Effector memory CD8-positive, alpha-beta T cell (primary cell): Measurements from ENCODE around the gene UNC5CL.

Experiments used
- ATAC-seq: fragments of 150-1000 bp; cut with Tn5 transposase; replicated peaks from 2 replicates; pipeline ENCODE4 v1.10.0; 2021; ENCODE audit warnings: mild to moderate bottlenecking, moderate library complexity
- DNase-seq, 3 experiments: peaks; one replicate each; pipeline ENCODE4 v3.0.0; 2021
- H3K27ac Mint-ChIP-seq, 2 donors: one replicate each; pipeline ENCODE4 v1.8.0; 2022; ENCODE audit warnings: mild to moderate bottlenecking in 2 of 2, mixed read lengths in 2 of 2, moderate library complexity in 2 of 2
- H3K27me3 Mint-ChIP-seq, 2 donors: one replicate each; pipeline ENCODE4 v1.8.0; 2022; ENCODE audit warnings: mixed read lengths in 2 of 2
- H3K36me3 Mint-ChIP-seq: one replicate; pipeline ENCODE4 v1.8.0; 2022; ENCODE audit warnings: mild to moderate bottlenecking, moderate library complexity, mixed read lengths; ENCODE audit not compliant: insufficient read depth
- H3K4me1 Mint-ChIP-seq, 2 donors: one replicate each; pipeline ENCODE4 v1.8.0; 2022; ENCODE audit warnings: low read depth in 2 of 2, mixed read lengths in 2 of 2
- H3K4me3 Mint-ChIP-seq, 2 donors: one replicate each; pipeline ENCODE4 v1.8.0; 2022; ENCODE audit warnings: mild to moderate bottlenecking in 2 of 2, mixed read lengths in 2 of 2, moderate library complexity in 2 of 2
- H3K9me3 Mint-ChIP-seq, 2 donors: one replicate each; pipeline ENCODE4 v1.8.0; 2022; ENCODE audit warnings: mixed read lengths in 2 of 2
- total RNA-seq, 9 experiments: gene quantifications; one replicate each; lab custom pipeline; 2026; lab: John Stamatoyannopoulos, UW

UNC5CL gene, protein sequence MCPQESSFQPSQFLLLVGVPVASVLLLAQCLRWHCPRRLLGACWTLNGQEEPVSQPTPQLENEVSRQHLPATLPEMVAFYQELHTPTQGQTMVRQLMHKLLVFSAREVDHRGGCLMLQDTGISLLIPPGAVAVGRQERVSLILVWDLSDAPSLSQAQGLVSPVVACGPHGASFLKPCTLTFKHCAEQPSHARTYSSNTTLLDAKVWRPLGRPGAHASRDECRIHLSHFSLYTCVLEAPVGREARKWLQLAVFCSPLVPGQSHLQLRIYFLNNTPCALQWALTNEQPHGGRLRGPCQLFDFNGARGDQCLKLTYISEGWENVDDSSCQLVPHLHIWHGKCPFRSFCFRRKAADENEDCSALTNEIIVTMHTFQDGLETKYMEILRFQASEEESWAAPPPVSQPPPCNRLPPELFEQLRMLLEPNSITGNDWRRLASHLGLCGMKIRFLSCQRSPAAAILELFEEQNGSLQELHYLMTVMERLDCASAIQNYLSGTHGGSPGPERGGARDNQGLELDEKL
- total RNA-seq, result 1.9 to 14.5 (median 3.5) reads per million in 9 experiments

DNA sequence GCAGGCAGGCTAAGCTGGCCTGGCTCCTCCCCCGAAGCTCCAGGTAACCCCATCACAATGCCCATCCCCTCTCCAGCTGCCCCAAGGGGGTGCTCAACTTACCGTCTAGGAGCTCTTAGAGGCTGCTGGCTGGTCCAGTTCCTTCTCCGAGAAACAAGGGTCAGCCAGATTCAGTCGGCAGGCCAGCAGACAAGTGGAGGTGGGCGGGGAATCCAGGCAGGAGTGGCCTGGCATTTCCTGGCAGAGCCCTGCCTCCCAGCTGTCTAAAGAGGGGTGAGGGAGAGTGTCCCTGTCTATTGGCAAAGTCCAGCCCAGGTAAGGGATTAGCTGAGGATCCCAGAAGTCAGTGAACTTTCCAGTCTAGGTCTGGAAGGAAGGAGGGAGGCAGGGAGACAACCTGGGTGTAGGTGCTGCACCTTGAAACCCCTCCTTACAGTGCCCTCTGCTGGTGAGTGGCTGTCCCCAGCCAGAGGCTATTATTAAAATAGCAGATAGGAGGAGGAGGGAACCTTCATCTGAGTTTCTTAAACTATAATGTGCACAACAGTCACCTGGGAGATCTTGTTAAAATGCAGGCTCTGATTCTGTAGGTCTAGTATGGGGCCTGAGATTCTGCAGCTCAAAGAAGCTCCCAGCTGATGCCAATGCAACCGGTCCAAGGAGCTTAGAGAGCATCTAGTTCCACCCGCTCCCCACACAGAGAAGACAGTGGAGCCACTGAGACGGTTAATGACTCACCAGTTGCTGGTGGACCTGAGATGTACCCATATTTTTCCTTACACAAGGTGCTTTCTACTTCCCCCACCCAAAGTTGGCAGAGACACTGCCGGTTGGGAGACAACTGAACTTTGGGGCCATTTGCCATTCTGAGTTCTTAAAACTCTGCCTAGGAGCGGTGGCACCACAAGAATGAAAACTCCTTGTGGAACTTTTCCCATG is at the start of gene UNC5CL:
Gene UNC5CL (minus strand): TSS at position 162 of the 939 bp plus-strand sequence. CDS start 4,147 bp downstream, outside the sequence.
- no peaks in the 10 kb centered on the region for H3K27me3 Mint-ChIP-seq
- H3K4me3 Mint-ChIP-seq, result no peak within 1 kb of the TSS
- peak; percentile 33 to 45 (median 41) for DNase-seq
- no peaks in the 10 kb centered on the region for H3K9me3 Mint-ChIP-seq
- peaks cover 0 to 4% of the 10 kb centered on the region in 2 donors for H3K4me1 Mint-ChIP-seq
- ATAC-seq, result peak; percentile 54
- no peak within 1 kb of the TSS for H3K27ac Mint-ChIP-seq
- no peaks in the 10 kb centered on the region for H3K36me3 Mint-ChIP-seq

DNA sequence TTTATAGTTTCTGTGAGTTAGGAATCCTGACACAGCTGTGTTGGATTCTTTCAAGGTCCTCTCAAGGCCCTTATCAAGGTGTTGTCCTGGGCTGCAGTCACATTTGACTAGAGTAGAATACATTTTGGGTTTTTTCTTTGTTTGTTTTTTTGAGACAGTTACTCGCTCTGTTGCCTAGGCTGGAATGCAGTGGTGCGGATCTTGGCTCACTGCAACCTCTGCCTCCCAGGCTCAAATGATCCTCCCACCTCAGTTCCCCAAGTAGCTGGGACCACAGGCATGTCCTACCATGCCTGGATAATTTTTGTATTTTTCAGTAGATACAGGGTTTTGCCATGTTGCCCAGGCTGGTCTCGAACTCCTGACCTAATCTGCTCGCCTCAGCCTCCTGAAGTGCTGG is 49.4 kb upstream of the UNC5CL start:
- peaks cover 89% of the 10 kb centered on the region for H3K36me3 Mint-ChIP-seq
- no peaks in the 10 kb centered on the region for H3K27me3 Mint-ChIP-seq
- no peak overlapping the region for H3K4me3 Mint-ChIP-seq
- H3K27ac Mint-ChIP-seq, result no peak overlapping the region
- DNase-seq (no peak), ATAC-seq (no peak)
- H3K4me1 Mint-ChIP-seq, result peaks cover 4% of the 10 kb centered on the region in 2 donors
- H3K9me3 Mint-ChIP-seq, result no peaks in the 10 kb centered on the region

DNA sequence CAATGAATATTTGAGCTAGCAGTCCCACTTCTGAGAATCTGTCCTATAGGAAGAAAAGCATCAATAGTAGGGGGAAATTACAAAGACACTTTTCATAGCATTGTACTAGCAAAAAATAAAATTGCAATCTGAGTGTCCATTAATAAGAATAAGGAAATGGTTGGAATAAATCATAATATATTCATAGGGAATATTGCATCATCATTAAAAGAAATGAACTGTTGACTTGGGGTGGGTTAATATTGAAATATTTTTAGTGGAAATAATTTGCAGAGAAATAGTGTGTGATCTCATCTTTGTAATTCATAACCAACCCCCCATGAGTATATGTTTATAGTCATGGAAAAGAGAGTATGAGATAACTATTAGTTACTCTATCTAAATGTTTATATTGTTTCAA is 46.2 kb upstream of the UNC5CL start:
- Mint-ChIP-seq H3K4me1 (peaks cover 21 to 33% of the 10 kb centered on the region in 2 donors), H3K27me3 (no peaks in the 10 kb centered on the region), H3K4me3 (no peak overlapping the region), H3K9me3 (no peaks in the 10 kb centered on the region), H3K36me3 (peaks cover 73% of the 10 kb centered on the region), H3K27ac (no peak overlapping the region)
- no peak for DNase-seq
- no peak for ATAC-seq

DNA sequence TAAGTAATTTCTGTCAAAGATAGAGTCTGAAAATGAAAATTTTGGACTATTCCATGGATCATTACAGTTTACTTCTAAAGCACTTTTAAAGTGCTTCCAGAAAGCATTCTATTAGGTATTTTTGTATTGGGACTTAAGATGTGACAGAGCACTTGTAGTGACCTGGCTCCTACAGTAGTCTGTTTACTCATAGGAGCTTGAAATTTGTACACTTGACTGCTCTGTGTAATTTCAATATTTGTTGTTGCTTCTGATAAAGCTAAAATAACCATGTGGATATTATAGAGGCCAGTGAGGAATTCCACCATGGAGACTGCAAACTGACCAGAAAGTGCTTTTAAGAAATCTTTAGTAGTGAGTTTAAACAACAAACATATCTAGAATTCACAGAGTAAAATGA is 44.1 kb upstream of the UNC5CL start:
- Mint-ChIP-seq H3K4me1 (peaks cover 22 to 41% of the 10 kb centered on the region in 2 donors), H3K36me3 (peaks cover 66% of the 10 kb centered on the region), H3K9me3 (no peaks in the 10 kb centered on the region), H3K4me3 (no peak overlapping the region), H3K27me3 (no peaks in the 10 kb centered on the region), H3K27ac (peak overlapping the region in 1 of 2 donors; percentile 83)
- DNase-seq, result no peak
- no peak for ATAC-seq

DNA sequence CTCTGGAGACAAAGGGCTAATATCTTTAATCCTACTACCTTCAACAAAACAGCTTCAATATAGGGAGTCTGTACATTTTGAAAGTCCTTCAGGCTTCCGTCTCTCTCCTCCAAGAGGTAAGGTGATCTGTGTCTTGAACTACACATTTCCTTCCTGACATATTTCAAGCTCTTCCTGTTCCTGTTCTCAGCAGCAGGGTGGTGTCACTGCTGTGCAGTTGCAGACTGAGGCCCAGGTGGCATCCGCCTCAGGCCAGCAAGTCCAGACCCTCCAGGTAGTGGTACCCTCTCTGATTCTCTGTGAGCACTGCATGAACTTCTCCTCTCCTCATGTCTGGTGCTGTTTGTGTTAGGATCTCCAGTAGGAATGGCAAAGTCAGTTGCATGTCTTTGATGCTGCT is 41.6 kb upstream of the UNC5CL start:
- peaks cover 44% of the 10 kb centered on the region for H3K36me3 Mint-ChIP-seq
- DNase-seq (no peak), ATAC-seq (peak; percentile 86)
- H3K27me3 Mint-ChIP-seq, result no peaks in the 10 kb centered on the region
- H3K4me3 Mint-ChIP-seq, result peak overlapping the region; percentile 77
- H3K4me1 Mint-ChIP-seq, result peaks cover 25 to 43% of the 10 kb centered on the region in 2 donors
- no peaks in the 10 kb centered on the region for H3K9me3 Mint-ChIP-seq
- peak overlapping the region; percentile 75 to 88 for H3K27ac Mint-ChIP-seq

DNA sequence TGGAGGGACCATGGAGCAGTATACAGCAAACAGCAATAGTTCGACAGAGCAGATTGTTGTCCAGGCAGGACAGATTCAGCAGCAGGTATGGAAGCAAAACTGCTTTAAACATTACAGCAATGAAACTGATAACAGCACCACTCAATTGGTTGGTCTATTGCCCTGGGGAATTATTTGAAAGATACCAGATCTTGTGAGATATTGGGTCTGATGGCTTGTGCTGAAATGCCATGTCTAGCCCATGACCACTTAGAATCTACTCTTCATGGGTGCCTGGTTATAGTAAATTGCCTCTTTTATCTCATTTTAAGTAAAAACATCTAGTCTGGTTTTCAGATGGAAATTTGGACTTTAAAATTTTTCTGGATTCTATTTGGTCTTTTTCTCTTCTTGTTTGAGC is 40.1 kb upstream of the UNC5CL start:
- no peak for DNase-seq
- Mint-ChIP-seq H3K36me3 (peaks cover 33% of the 10 kb centered on the region), H3K4me1 (peaks cover 37 to 59% of the 10 kb centered on the region in 2 donors), H3K9me3 (no peaks in the 10 kb centered on the region), H3K27ac (peak overlapping the region in 1 of 2 donors; percentile 88), H3K4me3 (no peak overlapping the region), H3K27me3 (no peaks in the 10 kb centered on the region)
- no peak for ATAC-seq

DNA sequence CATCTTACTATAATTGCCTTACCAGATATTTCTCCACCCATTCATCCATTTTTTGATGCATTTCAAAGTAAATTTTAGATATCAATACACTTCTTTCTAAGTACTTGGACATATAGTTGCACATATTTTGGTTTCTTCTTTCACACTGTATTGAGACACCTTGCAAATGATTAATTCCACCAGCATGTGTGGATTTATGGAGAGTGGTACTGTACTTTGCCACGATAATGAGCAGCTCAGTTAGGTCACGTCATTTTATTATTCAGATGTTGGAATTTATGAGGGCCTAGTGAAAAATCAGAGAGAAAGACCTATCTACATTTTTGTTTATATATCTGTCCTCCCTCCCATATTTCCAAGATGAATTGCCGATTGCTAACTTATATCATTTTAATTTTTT is 39.1 kb upstream of the UNC5CL start:
- DNase-seq (no peak), ATAC-seq (no peak)
- H3K36me3 Mint-ChIP-seq, result peaks cover 33% of the 10 kb centered on the region
- no peaks in the 10 kb centered on the region for H3K27me3 Mint-ChIP-seq
- no peak overlapping the region for H3K4me3 Mint-ChIP-seq
- H3K27ac Mint-ChIP-seq, result peak overlapping the region in 1 of 2 donors; percentile 5
- H3K9me3 Mint-ChIP-seq, result no peaks in the 10 kb centered on the region
- H3K4me1 Mint-ChIP-seq, result peaks cover 40 to 62% of the 10 kb centered on the region in 2 donors

DNA sequence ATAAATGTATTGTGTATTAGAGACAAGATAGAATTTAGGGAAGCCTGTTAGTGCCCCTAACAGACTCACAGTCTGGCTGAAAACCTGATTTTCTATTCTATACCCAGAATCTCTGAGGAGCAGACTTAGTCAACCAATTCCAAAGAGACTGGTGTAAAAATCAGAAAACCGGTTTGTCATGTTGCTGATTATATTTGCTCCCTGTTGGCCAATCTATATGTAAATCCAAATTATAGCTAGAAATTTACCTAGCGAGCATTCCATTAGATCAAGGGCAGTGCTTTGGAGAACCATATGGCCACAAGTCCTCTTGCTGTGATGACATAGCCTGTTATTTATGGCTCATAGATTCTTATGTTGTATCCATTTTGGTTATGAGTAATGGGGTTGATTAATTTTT is 38.5 kb upstream of the UNC5CL start:
- no peaks in the 10 kb centered on the region for H3K27me3 Mint-ChIP-seq
- DNase-seq (no peak), ATAC-seq (no peak)
- peaks cover 38% of the 10 kb centered on the region for H3K36me3 Mint-ChIP-seq
- H3K27ac Mint-ChIP-seq, result peak overlapping the region in 1 of 2 donors; percentile 5
- no peak overlapping the region for H3K4me3 Mint-ChIP-seq
- no peaks in the 10 kb centered on the region for H3K9me3 Mint-ChIP-seq
- H3K4me1 Mint-ChIP-seq, result peaks cover 39 to 57% of the 10 kb centered on the region in 2 donors

DNA sequence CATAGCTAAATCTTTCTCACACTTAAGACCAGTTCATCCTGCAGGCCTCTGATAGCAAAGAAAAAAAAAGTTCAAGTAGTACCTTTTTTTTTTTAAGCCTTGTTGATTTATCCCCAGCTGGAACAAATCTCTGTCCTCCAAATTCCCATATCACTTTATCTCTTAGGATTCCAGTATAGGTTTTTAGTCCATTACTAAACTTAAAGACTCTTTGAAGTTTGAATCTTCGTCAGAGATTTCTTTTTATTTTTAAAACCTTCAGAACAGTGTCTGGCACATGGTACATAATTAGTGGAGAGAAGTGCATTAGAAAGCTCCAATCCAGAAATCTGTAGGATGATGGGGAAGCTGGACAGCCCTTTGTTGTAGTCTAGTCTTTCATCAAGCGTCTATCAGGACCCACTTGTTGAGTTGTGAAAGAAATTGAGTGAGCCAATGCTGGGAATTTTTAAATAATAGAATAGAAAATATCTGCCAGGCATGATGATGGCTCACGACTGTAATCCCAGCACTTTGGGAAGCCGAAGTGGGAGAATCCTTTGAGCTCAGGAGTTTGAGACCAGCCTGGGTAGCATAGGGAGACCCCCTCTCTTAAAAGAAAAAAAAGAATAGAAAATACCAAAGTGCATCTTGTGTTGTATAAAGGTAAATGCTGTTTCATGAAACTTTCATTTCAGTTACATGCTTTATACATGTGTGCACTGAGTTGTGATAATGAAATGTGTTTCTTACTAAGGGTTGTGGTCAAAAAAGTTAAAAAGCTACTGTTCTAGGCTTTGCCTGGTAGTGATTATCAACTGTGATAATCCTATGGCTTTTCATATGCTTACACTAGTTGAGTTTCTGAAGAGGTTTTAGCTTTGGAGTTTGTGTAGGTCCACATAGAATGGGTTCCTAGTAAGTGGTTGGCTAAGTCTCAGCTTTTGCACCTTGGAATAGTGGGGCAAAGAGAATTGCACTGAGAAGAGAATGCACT is 36.9 kb upstream of the UNC5CL start:
- ATAC-seq, result no peak
- Mint-ChIP-seq H3K36me3 (peaks cover 39% of the 10 kb centered on the region), H3K4me3 (peak overlapping the region; percentile 93 to 94), H3K9me3 (no peaks in the 10 kb centered on the region), H3K27ac (peak overlapping the region in 1 of 2 donors; percentile 95), H3K4me1 (peaks cover 36 to 51% of the 10 kb centered on the region in 2 donors), H3K27me3 (no peaks in the 10 kb centered on the region)
- no peak for DNase-seq

DNA sequence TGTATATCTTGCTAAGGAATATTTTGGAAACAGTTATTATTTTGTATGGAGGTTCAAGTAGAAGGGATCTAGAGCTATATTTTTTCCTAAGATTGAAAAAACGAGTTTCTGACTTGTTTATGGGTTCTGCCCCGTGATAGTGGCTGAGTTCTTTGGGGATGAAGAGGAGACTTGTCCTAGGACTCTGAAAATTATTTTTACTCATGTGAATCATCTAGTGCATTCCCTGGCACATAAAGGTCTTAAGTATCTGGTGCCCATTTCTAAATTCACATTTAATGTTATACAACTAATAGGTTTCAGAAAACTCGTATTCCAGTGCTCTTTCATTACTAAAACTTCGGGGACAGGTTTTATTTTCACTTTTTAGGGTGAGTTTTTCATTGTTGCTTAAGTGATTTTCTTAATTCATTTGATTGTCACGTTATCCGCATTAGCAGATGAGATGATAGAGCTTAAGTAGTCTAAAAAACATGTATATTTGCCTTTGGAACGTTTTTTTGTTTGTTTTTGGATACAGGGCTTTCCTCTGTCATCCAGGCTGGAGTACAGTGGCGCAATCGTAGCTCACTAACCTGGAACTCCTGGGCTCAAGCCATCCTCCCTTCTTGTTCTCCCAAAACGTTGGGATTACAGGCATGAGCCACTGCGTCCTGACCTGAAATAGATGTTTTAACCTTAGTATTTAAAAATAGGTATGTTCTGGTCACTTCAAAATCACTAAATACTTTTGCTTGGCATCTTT is 35.8 kb upstream of the UNC5CL start:
- H3K4me1 Mint-ChIP-seq, result peaks cover 32 to 47% of the 10 kb centered on the region in 2 donors
- H3K36me3 Mint-ChIP-seq, result peaks cover 33% of the 10 kb centered on the region
- H3K9me3 Mint-ChIP-seq, result no peaks in the 10 kb centered on the region
- ATAC-seq, result no peak
- peak overlapping the region; percentile 93 to 94 for H3K4me3 Mint-ChIP-seq
- peak overlapping the region; percentile 95 for H3K27ac Mint-ChIP-seq
- H3K27me3 Mint-ChIP-seq, result no peaks in the 10 kb centered on the region
- DNase-seq, result no peak

DNA sequence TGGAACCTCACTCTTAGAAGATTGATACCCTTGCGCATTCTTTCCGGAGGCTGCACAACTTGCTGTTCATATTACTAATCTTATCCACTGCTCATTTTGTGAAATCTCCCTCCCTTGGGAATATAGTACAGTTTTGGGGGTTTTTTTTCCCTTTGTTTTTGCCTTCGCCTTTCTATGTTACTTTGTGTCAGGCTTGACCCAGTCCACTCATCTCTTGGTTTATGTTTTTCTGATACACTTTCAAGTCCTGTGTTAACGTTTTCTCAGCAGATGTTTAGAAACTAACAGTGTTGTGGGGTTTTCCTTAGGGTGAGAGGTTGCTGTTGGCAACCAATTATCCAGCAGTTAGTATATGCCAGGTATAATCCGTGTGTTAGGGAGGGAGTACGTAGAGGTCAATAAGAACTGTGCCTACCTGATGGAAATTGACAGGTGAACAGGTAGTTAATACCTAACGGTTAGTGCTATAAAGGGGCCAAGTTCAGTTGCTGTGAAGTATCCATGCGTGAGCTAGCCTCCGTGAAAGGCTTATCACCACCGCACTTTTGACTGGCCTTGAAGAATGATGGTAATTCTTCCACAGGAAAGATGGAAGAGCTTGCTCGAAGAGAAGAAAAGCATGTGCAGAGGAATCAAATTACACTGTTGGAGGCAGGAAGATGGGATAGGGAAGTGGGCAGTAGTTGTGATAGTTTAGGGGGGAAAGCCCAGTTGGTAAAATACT is 35.1 kb upstream of the UNC5CL start:
- Mint-ChIP-seq H3K27ac (peak overlapping the region; percentile 95), H3K9me3 (no peaks in the 10 kb centered on the region), H3K27me3 (no peaks in the 10 kb centered on the region), H3K4me1 (peaks cover 32 to 41% of the 10 kb centered on the region in 2 donors), H3K36me3 (peaks cover 28% of the 10 kb centered on the region), H3K4me3 (peak overlapping the region; percentile 93 to 94)
- ATAC-seq, result no peak
- peak in 2 of 3 experiments; percentile 3 to 16 for DNase-seq
